IMR-90 (cell line): Measurements from ENCODE around the gene POC1B. TPM values are rescaled to one million over a fixed set of nuclear protein-coding genes. Genes with fewer than 3 reads are reported as not detected.

Experiments used
- ATAC-seq: fragments of 200-7000 bp; cut with Tn5 transposase; 2 replicates; pipeline ENCODE4 v1.9.1; 2020; ENCODE audit warnings: low read depth, mild to moderate bottlenecking, moderate library complexity
- BruUV-seq: library from RNA; stranded (reverse); fragments of 400-500 nt; replicated peaks from 2 replicates; lab custom pipeline; 2021; lab: Mats Ljungman, UMichigan
- CTCF ChIA-PET: fragments of 300-600 bp; formaldehyde crosslinking; extraction: SDS; loops from one replicate; lab custom pipeline; 2021; ENCODE audit warnings: antibody characterized with exemption; lab: Yijun Ruan, JAX
- POLR2A ChIA-PET: fragments of 300-600 bp; sonication (Branson Sonifier 250); formaldehyde crosslinking; loops from one replicate; lab custom pipeline; 2022; ENCODE audit warnings: antibody characterized with exemption; ENCODE audit not compliant: unreplicated experiment; lab: Charles Lee
- DNase-seq: peaks from one replicate; pipeline ENCODE4 v3.0.0; 2013
- H2AFZ ChIP-seq: replicated peaks from 2 replicates; pipeline ENCODE3; 2013; ENCODE audit warnings: low read length, mild to moderate bottlenecking; ENCODE audit not compliant: poor library complexity
- H2AK5ac ChIP-seq: 2 replicates; pipeline ENCODE4 v1.6.1; 2013; ENCODE audit warnings: low read depth, low read length, inconsistent platforms
- H2AK9ac ChIP-seq: replicated peaks from 2 replicates; pipeline ENCODE3; 2013; ENCODE audit warnings: mild to moderate bottlenecking, low read depth, low read length, moderate library complexity; ENCODE audit not compliant: poor library complexity
- H2BK120ac ChIP-seq: 2 replicates; pipeline ENCODE4 v1.6.1; 2013; ENCODE audit warnings: low read depth, low read length, inconsistent platforms
- H2BK15ac ChIP-seq: 3 replicates; pipeline ENCODE4 v1.6.1; 2013; ENCODE audit warnings: low read depth, low read length, inconsistent platforms
- H2BK20ac ChIP-seq: 2 replicates; pipeline ENCODE4 v1.6.1; 2013; ENCODE audit warnings: low read depth, mild to moderate bottlenecking, inconsistent platforms, low read length, moderate library complexity
- H2BK5ac ChIP-seq: 2 replicates; pipeline ENCODE4 v1.6.1; 2013; ENCODE audit warnings: mild to moderate bottlenecking, low read depth, low read length, inconsistent platforms; ENCODE audit not compliant: poor library complexity, severe bottlenecking
- H3K14ac ChIP-seq: replicated peaks from 2 replicates; pipeline ENCODE4 v1.6.1; 2013; ENCODE audit warnings: low read depth, low read length, inconsistent platforms
- H3K18ac ChIP-seq: 2 replicates; pipeline ENCODE4 v1.6.1; 2013; ENCODE audit warnings: low read depth, low read length, control low read depth
- H3K23ac ChIP-seq: 2 replicates; pipeline ENCODE4 v1.6.1; 2013; ENCODE audit warnings: low read depth, low read length, inconsistent platforms
- H3K27ac ChIP-seq: 2 replicates; pipeline ENCODE4 v1.5.1; 2013; ENCODE audit warnings: mild to moderate bottlenecking, control low read depth, low read length; ENCODE audit not compliant: insufficient read depth
- H3K27me3 ChIP-seq: 2 replicates; pipeline ENCODE4 v1.6.1; 2013; ENCODE audit warnings: low read length; ENCODE audit not compliant: control insufficient read depth, insufficient read depth
- H3K36me3 ChIP-seq: 2 replicates; pipeline ENCODE4 v1.6.1; 2013; ENCODE audit warnings: low read length, mixed read lengths; ENCODE audit not compliant: control insufficient read depth, insufficient read depth
- H3K4ac ChIP-seq: 2 replicates; pipeline ENCODE4 v1.6.1; 2013; ENCODE audit warnings: low read depth, low read length, inconsistent platforms
- H3K4me1 ChIP-seq: 2 replicates; pipeline ENCODE4 v1.6.1; 2013; ENCODE audit warnings: low read length, mixed read lengths; ENCODE audit not compliant: control insufficient read depth, insufficient read depth
- H3K4me2 ChIP-seq: 2 replicates; pipeline ENCODE4 v1.6.1; 2013; ENCODE audit warnings: low read depth, mild to moderate bottlenecking, control low read depth, low read length, moderate library complexity
- H3K4me3 ChIP-seq: 2 replicates; pipeline ENCODE4 v1.5.1; 2013; ENCODE audit warnings: low read depth, mild to moderate bottlenecking, control low read depth, low read length, moderate library complexity; ENCODE audit not compliant: insufficient read depth
- H3K56ac ChIP-seq: 2 replicates; pipeline ENCODE4 v1.6.1; 2013; ENCODE audit warnings: low read length, inconsistent platforms; ENCODE audit not compliant: insufficient read depth; ENCODE audit errors: extremely low read depth
- H3K79me1 ChIP-seq, 2 experiments: 2 replicates each; pipeline ENCODE4 v1.6.1; 2013; ENCODE audit warnings: low read length in 2 of 2, inconsistent platforms in 1 of 2, low read depth in 1 of 2
- H3K9ac ChIP-seq: 2 replicates; pipeline ENCODE4 v1.6.1; 2013; ENCODE audit warnings: low read depth, low read length, control low read depth
- H3K9me1 ChIP-seq: 2 replicates; pipeline ENCODE4 v1.6.1; 2013; ENCODE audit warnings: low read length, inconsistent platforms; ENCODE audit not compliant: insufficient read depth
- H3K9me3 ChIP-seq: 2 replicates; pipeline ENCODE4 v1.6.1; 2013; ENCODE audit warnings: low read length; ENCODE audit not compliant: control insufficient read depth, insufficient read depth
- H4K20me1 ChIP-seq: 2 replicates; pipeline ENCODE4 v1.6.1; 2013; ENCODE audit warnings: low read length, inconsistent platforms; ENCODE audit not compliant: insufficient read depth
- H4K5ac ChIP-seq: 2 replicates; pipeline ENCODE4 v1.6.1; 2013; ENCODE audit warnings: mild to moderate bottlenecking, low read depth, low read length, control low read depth
- H4K8ac ChIP-seq, 2 experiments: 2 replicates each; pipeline ENCODE4 v1.6.1; 2013; ENCODE audit warnings: low read depth in 2 of 2, low read length in 2 of 2, control low read depth in 1 of 2, inconsistent platforms in 1 of 2
- H4K91ac ChIP-seq: 2 replicates; pipeline ENCODE4 v1.6.1; 2013; ENCODE audit warnings: low read depth, low read length, inconsistent platforms; ENCODE audit not compliant: insufficient read depth
- FOS ChIP-seq: fragments of 150-350 bp; IDR thresholded peaks from 2 replicates; pipeline ENCODE4 v1.6.1; 2016; ENCODE audit warnings: low read depth, low read length
- MAFK ChIP-seq: IDR thresholded peaks from 2 replicates; pipeline ENCODE4 v1.6.1; 2012; ENCODE audit warnings: low read depth, low read length, improper control_type of control experiment
- RCOR1 ChIP-seq: IDR thresholded peaks from 2 replicates; pipeline ENCODE4 v1.6.1; 2012; ENCODE audit warnings: mild to moderate bottlenecking, low read length, improper control_type of control experiment; ENCODE audit not compliant: insufficient replicate concordance
- RFX5 ChIP-seq: IDR thresholded peaks from 2 replicates; pipeline ENCODE4 v1.8.0; 2012; ENCODE audit warnings: low read depth, mild to moderate bottlenecking, low read length, moderate library complexity
- WGBS, 2 experiments: methylation state at CpG; one replicate each; pipeline versions ENCODE4 v1.1.5 to v1.1.7; 2013; ENCODE audit warnings: missing lambda C conversion rate in 2 of 2; ENCODE audit not compliant: insufficient read length in 1 of 2; ENCODE audit errors: extremely low coverage in 2 of 2; 5-methylcytosine and 5-hydroxymethylcytosine counted together
- dilution Hi-C: fragments of 300-500 bp; cut with HindIII; formaldehyde crosslinking; loops from one replicate; pipeline ENCODE4 v1.14.3; 2018; ENCODE audit warnings: low sequenced_read_pairs; ENCODE audit not compliant: unreplicated experiment
- in situ Hi-C: fragments of 300-500 bp; cut with MboI; formaldehyde crosslinking; loops from 3 replicates; pipeline ENCODE4 v1.14.3; 2019; ENCODE audit warnings: low sequenced_read_pairs, inconsistent platforms, mixed read lengths
- intact Hi-C: fragments of 100-400 bp; cut with micrococcal nuclease; formaldehyde crosslinking; loops from 2 replicates; pipeline ENCODE4 v1.10.0; 2022
- polyA plus RNA-seq, 3 experiments: library from polyadenylated mRNA; depleted of rRNA; stranded (reverse); fragments of >200 nt; gene quantifications; 2 replicates each; pipeline ENCODE4 v1.2.3, GENCODE V29; 2012; ENCODE audit warnings: low replicate concordance in 1 of 3
- total RNA-seq: library from RNA; depleted of rRNA; stranded (reverse); fragments of >200 nt; gene quantifications from 2 replicates; pipeline ENCODE4 v1.2.3, GENCODE V29; 2012

Gene POC1B
- total and polyA plus RNA-seq, 2 of the 4 experiments (the other 2 are of a cell fraction), result 5.0 to 10.4 TPM

DNA sequence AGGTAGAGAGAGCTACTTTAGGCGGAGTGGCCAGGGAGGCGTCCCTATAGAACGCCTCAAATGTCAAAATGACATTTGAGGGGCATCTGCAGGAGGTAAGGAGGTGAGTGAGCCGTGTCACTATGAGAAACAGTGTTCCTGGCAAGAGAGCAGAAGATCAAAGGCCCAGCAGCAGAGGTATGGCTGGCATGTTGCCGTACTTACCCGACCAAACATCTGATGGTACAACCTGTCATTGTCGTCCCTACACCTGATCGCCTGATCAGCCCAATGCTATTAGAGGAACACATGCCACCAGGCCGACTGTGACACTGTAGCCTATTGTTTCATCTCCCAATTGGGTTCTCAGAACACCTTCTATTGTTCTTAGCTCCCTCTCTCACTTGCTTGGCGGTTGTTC is 33.9 kb upstream of the POC1B start:
- H2AK5ac ChIP-seq, result no peak overlapping the region; the same call in 1 of the 2 replicates
- intact Hi-C loops, result no loop called here

More for the DNA sequence above, 33.9 kb upstream of the POC1B start:
- TF ChIP-seq MAFK (no peak), RCOR1 (no peak), FOS (no peak), RFX5 (no peak)
- ATAC-seq (no peak), DNase-seq (no peak)
- Histone ChIP-seq H3K18ac (no peak overlapping the region), H2AK9ac (no peak overlapping the region), H3K4me3 (no peak overlapping the region), H3K4ac (no peak overlapping the region), H3K14ac (no peak overlapping the region), H3K56ac (no peak overlapping the region), H4K8ac (no peak overlapping the region), H3K9ac (no peak overlapping the region), H2AFZ (no peak overlapping the region), H3K27me3 (no peaks in the 10 kb centered on the region), H2BK5ac (no peak overlapping the region), H2BK120ac (no peak overlapping the region), H3K9me3 (no peaks in the 10 kb centered on the region), H3K4me1 (no peaks in the 10 kb centered on the region), H3K4me2 (no peak overlapping the region), H3K9me1 (no peaks in the 10 kb centered on the region), H3K79me1 (no peaks in the 10 kb centered on the region), H2BK20ac (no peak overlapping the region), H4K20me1 (no peaks in the 10 kb centered on the region), H4K5ac (no peak overlapping the region), H3K27ac (no peak overlapping the region), H3K23ac (no peak overlapping the region), H2BK15ac (no peak overlapping the region), H3K36me3 (no peaks in the 10 kb centered on the region), H4K91ac (no peak overlapping the region)
- CTCF ChIA-PET, result interaction anchor here (0.6 kb wide), 1 partner anchor 244 kb away, joined by 3 read pairs; no protein-coding TSS in a partner anchor
- in situ Hi-C loops (no loop called here), dilution Hi-C loops (no loop called here)
- WGBS, 2 experiments, result 96% methylated on average over 5 of the region's 10 CpGs; no CpG with 5 or more reads in 1 of the 2 experiments
- no TSS peak for BruUV-seq
- POLR2A ChIA-PET, result interaction anchor here (0.5 kb wide), 1 partner anchor 454 kb away, joined by 4 read pairs; no protein-coding TSS in a partner anchor
